ENCODE measurements around the gene CSNK1E. TPM values are rescaled to one million over a fixed set of nuclear protein-coding genes. Genes with fewer than 3 reads are reported as not detected.

CSNK1E gene
- total RNA-seq, 1 donor from 2014 or later: 402 TPM

GRCh38 chr22:38300197-38300945, 16.9 kb downstream of the CSNK1E start:
- TF ChIP-seq, protein P1, sequence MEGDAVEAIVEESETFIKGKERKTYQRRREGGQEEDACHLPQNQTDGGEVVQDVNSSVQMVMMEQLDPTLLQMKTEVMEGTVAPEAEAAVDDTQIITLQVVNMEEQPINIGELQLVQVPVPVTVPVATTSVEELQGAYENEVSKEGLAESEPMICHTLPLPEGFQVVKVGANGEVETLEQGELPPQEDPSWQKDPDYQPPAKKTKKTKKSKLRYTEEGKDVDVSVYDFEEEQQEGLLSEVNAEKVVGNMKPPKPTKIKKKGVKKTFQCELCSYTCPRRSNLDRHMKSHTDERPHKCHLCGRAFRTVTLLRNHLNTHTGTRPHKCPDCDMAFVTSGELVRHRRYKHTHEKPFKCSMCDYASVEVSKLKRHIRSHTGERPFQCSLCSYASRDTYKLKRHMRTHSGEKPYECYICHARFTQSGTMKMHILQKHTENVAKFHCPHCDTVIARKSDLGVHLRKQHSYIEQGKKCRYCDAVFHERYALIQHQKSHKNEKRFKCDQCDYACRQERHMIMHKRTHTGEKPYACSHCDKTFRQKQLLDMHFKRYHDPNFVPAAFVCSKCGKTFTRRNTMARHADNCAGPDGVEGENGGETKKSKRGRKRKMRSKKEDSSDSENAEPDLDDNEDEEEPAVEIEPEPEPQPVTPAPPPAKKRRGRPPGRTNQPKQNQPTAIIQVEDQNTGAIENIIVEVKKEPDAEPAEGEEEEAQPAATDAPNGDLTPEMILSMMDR (IDR thresholded peaks at IDR 0.05; ENCODE audit: partially characterized antibody, unreplicated experiment): no peak
- H3K4me3 Mint-ChIP-seq (ENCODE audit: unreplicated experiment): no peak overlapping the region

DNA sequence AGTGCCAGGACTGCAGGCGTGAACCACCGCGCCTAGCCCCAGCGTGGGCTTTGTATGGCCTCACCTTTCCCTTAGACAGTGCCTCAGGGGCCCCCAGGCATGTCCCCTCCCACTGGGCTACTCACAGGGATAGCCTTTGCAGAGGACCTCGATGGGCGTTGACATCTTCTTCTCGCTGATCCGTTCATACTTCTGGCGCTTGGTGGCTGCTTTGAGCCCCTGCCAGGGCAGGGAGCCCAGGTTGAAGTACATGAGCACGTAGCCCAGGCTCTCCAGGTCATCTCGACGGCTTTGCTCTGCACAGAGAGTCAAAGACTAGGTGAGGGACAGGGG, 17.5 kb downstream of the CSNK1E start:
- Mint-ChIP-seq H3K27me3 (ENCODE audit: unreplicated experiment) (peaks cover 7% of the 10 kb centered on the region), H3K4me3 (ENCODE audit: unreplicated experiment) (no peak overlapping the region), H3K9me3 (ENCODE audit: unreplicated experiment) (peaks cover 7% of the 10 kb centered on the region), H3K36me3 (ENCODE audit: unreplicated experiment) (no peaks in the 10 kb centered on the region), H3K27ac (ENCODE audit: unreplicated experiment) (no peak overlapping the region), H3K4me1 (ENCODE audit: low read depth, unreplicated experiment) (peaks cover 13% of the 10 kb centered on the region)
- TF ChIP-seq, protein P1 (IDR thresholded peaks at IDR 0.05; ENCODE audit: partially characterized antibody, unreplicated experiment): no peak
- no peak for DNase-seq

More at GRCh38 chr22:38300197-38300945, 16.9 kb downstream of the CSNK1E start:
- Mint-ChIP-seq H3K27ac (ENCODE audit: unreplicated experiment) (peak overlapping the region; percentile 33), H3K4me1 (ENCODE audit: low read depth, unreplicated experiment) (peaks cover 14% of the 10 kb centered on the region), H3K36me3 (ENCODE audit: unreplicated experiment) (no peaks in the 10 kb centered on the region), H3K9me3 (ENCODE audit: unreplicated experiment) (peaks cover 6% of the 10 kb centered on the region), H3K27me3 (ENCODE audit: unreplicated experiment) (peaks cover 7% of the 10 kb centered on the region)
- DNase-seq: no peak

GRCh38 chr22:38298312-38299005, 18.8 kb downstream of the CSNK1E start:
- H3K27ac Mint-ChIP-seq (ENCODE audit: unreplicated experiment): no peak overlapping the region
- TF ChIP-seq, protein P1 (IDR thresholded peaks at IDR 0.05; ENCODE audit: partially characterized antibody, unreplicated experiment): peak; percentile 42
- H3K4me1 Mint-ChIP-seq (ENCODE audit: low read depth, unreplicated experiment): peaks cover 4% of the 10 kb centered on the region
- peaks cover 5% of the 10 kb centered on the region for H3K9me3 Mint-ChIP-seq (ENCODE audit: unreplicated experiment)
- no peak overlapping the region for H3K4me3 Mint-ChIP-seq (ENCODE audit: unreplicated experiment)
- DNase-seq: no peak
- peaks cover 6% of the 10 kb centered on the region for H3K27me3 Mint-ChIP-seq (ENCODE audit: unreplicated experiment)
- no peaks in the 10 kb centered on the region for H3K36me3 Mint-ChIP-seq (ENCODE audit: unreplicated experiment)

- Mint-ChIP-seq H3K4me1 (ENCODE audit: low read depth, unreplicated experiment) (peaks cover 3% of the 10 kb centered on the region), H3K36me3 (ENCODE audit: unreplicated experiment) (no peaks in the 10 kb centered on the region), H3K27me3 (ENCODE audit: unreplicated experiment) (peaks cover 6% of the 10 kb centered on the region), H3K27ac (ENCODE audit: unreplicated experiment) (no peak overlapping the region), H3K4me3 (ENCODE audit: unreplicated experiment) (no peak overlapping the region), H3K9me3 (ENCODE audit: unreplicated experiment) (peaks cover 3% of the 10 kb centered on the region)
- no peak for DNase-seq
- TF ChIP-seq, protein P1 (IDR thresholded peaks at IDR 0.05; ENCODE audit: partially characterized antibody, unreplicated experiment): no peak
Observed at GRCh38 chr22:38296372-38296771, 20.9 kb downstream of the CSNK1E start.

DNA sequence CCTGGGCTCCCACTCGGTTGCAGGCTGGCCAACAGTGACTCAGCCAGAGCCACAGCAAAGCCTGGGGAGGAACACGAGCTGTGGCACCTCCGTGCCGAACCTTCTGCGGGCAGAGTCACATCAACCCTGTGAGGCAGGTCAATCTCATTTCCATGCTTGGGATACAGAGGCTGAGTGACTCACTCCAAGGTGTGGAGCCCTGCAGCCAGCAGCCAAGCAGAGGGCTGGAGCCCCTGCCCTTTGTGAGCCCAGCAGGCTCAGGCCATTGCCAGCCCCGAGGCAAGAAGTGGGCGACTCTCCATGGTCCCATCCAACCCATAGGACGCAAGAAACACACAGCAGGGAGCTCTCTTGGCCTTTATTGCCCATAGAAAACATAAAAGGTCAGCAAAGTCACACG, 21.4 kb downstream of the CSNK1E start:
- no peak overlapping the region for H3K27ac Mint-ChIP-seq (ENCODE audit: unreplicated experiment)

More for the DNA sequence above, 21.4 kb downstream of the CSNK1E start:
- Mint-ChIP-seq H3K4me3 (ENCODE audit: unreplicated experiment) (no peak overlapping the region), H3K9me3 (ENCODE audit: unreplicated experiment) (peaks cover 3% of the 10 kb centered on the region), H3K4me1 (ENCODE audit: low read depth, unreplicated experiment) (peaks cover 3% of the 10 kb centered on the region), H3K36me3 (ENCODE audit: unreplicated experiment) (no peaks in the 10 kb centered on the region), H3K27me3 (ENCODE audit: unreplicated experiment) (peaks cover 6% of the 10 kb centered on the region)
- TF ChIP-seq, protein P1 (IDR thresholded peaks at IDR 0.05; ENCODE audit: partially characterized antibody, unreplicated experiment): no peak
- DNase-seq: no peak

Measured in glutamatergic neuron (in vitro differentiated cells).